Measurements from ENCODE around the gene YAP1. TPM values are rescaled to one million over a fixed set of nuclear protein-coding genes. Genes with fewer than 3 reads are reported as not detected.
A peak's percentile ranks its signal among the peaks of the same experiment; 100 is the strongest.

The YAP1 gene
- total RNA-seq, 1 donor from 2014 or later: 84.2 TPM

DNA sequence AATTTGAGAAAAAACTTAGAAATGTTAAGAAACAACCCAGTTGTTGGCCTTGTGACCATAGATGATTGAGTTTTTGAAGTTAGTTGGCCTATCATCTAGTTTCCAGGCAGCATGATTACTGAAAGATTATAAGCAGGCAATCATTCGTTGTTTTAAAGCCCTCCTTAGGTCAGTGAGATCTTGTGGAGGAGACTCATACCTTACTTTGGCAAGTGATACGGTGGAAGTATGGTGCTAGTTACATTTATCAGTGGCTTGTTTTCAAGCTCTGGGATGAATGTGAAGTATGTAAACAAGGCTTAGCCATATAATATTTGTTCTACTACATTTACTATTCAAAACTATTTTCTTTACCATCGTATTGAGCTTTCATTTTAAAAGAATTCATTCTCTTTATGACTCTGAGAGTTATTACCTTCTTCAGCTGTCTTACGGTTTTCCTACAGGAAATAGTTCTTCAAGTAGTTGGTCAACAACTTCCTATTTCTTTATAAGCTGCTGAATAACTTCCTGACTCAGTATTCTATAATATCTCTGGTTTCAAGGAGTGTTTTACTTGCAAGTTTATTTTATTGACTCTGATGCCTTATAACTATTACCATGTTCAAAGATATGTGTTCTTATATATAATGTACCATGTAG, 7.3 kb downstream of the YAP1 start:
- DNase-seq: peak; percentile 29

DNA sequence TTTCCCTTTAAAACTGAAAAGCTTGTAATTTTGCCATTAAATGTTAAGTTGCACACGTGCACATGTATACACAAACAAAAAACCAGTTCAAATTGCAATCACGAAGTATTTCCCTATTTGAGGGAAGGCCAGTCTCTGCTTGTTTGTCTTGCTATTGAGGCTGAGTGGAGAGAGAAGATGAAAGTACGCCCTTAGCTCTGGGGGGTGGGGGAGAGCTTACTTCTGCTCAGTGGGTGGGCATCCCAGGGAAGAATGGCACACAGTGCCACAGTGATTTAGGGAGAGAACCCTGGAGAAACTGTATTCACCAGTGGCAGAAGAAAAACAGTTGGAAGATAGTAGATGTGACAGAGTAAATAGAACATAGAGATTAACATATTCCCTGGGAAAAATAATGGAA, 8.7 kb downstream of the YAP1 start:
- no peak for DNase-seq

DNA sequence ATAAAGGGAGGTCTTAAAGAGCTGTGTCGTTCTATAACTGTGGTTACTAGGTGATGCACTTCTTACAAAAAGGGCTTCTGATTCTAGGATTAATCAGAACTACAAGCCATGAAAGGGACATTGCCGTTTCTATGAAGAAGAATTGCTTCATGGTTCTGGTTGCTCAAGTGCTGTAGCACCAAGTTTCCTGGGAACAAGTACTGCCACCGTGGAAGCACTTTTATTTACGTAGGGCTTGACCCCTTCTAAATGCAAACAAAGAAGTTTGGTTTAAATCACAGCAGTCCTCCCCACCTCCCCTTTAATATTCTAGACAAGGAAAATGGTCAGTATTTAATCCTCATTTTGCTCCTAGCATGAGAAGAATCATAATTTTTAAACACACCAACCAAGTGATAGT, 9.8 kb downstream of the YAP1 start:
- no peak for DNase-seq

DNA sequence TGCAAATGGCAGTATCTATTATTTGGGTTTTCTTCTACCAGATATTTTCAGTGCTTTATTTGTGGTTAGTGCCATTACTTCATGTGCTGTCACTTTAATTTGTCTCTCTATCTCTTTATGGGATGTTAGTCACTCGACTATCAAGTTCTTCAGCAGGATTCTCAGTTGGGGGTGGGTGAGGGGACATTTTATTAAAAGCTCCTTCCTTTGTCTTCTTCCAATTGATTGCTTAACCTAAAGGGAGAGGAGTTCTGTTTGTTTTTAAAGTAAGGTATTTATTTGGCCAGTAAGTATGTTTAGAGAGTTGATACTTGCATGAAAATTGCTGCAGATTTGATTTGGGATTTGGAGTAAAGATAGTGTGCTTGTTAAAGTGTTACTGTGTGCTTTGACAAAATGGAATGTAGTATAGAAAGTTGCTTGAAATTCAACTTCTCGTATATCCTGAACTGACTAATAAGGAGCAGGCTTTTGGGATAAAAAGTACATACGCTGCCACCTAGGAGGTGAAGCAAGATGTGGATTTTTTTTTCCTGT, 10.3 kb downstream of the YAP1 start:
- no peak for DNase-seq

DNA sequence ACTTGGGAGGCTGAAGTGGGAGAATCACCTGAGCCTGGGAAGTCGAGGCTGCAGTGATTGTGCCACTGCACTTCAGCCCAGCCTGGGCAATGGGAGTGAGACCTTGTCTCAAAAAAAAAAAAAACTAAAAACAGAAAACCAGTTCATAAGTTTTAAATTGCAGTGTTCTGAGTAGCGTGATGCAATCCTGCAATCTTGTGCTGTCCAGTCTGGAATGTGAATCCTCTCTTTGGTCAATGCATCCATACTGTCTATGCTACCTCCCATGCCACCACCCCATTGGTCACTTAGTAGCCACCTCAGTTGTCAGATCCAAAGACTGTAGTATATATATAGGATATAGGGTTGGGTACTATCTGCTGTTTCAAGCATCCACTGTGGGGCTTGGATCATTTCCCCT, 11.1 kb downstream of the YAP1 start:
- DNase-seq: no peak

DNA sequence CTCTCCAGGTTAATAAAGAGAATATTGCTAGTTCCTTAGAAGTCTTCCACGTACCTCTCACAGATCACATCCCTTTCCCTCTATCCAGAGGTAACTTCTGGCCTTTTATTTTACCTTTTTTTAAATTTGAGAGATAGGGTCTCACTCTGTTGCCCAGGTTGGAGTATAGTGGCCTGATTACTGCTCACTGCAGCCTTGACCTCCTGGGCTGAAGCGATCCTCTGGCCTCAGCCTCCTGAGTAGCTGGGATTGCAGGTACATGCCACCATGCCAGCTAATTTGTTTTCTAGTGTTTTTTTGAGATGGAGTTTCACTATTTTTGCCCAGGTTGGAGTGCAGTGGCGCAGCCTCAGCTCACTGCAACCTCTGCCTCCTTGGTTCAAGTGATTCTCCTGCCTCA, 24.4 kb downstream of the YAP1 start:
- no peak for DNase-seq

DNA sequence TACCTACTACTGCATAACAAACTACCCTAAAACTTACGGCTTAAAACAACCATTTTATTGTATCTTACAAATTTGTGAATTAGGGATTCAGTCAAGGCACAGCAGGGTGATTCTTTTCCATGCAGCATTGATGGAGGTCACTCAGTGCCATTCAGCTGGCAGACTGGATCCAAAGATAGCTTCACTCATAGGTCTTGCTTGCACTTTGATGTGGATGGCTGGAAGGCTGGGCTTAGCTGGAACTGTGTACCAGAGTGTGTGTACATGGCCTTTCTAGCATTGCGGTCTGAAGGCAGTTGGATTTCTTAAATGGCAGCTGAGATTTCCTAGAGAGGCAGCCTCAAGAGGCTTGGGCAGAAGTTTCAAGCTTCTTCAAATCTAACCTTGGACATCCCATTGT, 25.0 kb downstream of the YAP1 start:
- no peak for DNase-seq

DNA sequence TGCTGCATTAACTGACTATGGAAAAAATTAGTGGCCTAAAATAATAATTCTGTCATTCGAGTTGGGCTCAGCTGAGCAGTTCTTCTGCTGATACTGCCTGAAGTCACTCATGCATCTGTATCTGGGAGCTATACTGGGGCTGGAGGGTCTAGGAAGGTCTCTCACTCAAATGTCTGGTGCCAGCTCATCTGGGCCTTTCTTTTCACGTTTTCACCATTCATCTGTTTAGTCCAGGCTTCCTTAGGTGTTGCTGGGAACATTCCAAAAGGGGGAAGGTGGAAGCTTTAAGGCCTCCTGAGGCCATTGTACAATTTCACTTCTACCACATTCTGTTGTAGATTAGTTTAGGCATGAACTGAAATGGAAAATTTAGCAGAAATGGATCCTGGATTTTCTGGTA, 28.0 kb downstream of the YAP1 start:
- no peak for DNase-seq

DNA sequence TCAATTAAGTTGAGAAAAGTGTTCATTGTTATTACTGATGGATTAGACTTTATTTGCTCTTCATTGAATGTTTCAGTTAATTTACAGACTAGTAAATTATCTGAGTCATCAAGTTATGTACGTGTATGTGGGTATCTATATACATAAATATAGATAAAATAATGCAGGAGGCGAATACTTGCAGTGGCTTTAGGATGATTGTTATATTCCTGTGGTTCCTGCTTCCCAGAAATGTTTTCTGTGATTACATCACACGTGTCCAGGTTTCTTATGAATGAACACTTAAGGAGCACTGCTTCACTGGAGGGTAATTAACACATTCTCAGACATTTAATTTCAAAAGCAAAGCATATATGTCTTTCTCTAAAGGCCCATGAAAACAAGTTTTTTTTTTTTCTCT, 28.4 kb downstream of the YAP1 start:
- peak; percentile 10 for DNase-seq

DNA sequence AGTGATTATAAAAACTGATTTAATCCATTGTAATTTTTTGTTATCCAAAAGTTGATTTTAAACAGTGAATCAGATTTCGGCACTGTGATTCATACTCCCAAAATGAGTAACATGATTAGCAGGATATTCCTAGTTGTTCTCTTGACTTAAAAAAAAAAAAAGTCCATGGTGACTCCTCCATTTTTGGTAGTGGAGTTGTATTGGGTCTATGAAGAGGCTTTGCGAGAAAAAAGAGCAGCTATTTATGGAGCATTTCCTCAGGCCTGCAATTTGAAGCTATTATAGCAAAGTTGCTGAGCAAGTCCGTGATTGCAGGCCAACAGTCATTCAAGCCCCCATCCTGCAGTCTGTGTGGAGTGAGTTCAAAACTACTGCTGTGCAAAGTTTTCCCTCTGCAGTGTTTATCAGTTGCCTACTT, 28.8 kb downstream of the YAP1 start:
- peak; percentile 27 for DNase-seq

DNA sequence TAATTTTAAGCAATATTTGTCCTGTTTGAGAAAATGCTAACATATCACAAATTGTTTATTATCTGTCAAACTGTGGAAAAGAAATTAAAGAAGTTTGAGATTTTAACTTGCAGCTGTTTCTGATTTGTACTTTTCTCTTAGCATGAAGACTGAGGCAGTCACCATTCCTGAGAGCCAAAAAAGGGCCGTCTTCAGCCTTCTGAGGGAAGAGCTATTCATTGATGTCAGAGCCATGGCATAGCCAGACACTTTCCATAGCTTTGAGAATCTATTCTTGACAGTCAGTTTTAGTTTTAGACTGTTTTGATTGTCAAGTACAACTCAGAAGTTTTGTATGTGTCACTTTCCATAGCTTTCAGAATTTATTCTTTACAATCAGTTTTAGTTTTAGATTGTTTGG, 32.1 kb downstream of the YAP1 start:
- DNase-seq: no peak

DNA sequence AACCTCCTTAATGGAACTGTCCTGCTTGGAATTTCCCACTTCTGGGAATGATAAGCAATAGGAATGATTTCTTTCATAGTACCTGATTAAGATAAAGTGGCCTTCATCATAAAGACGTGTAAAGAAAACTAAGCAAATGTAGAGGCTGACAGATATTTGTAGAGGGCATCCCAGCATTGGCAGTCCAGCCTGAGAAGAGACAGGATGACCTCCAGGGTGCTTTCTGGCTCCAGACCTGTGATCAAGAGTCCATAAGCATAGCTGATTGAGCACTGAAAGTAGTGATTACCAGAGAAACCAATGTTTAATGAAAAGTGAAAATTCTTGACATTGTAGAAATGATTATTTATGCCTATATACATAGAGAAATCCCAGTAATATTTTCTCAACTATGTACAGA, 33.6 kb downstream of the YAP1 start:
- DNase-seq: no peak

DNA sequence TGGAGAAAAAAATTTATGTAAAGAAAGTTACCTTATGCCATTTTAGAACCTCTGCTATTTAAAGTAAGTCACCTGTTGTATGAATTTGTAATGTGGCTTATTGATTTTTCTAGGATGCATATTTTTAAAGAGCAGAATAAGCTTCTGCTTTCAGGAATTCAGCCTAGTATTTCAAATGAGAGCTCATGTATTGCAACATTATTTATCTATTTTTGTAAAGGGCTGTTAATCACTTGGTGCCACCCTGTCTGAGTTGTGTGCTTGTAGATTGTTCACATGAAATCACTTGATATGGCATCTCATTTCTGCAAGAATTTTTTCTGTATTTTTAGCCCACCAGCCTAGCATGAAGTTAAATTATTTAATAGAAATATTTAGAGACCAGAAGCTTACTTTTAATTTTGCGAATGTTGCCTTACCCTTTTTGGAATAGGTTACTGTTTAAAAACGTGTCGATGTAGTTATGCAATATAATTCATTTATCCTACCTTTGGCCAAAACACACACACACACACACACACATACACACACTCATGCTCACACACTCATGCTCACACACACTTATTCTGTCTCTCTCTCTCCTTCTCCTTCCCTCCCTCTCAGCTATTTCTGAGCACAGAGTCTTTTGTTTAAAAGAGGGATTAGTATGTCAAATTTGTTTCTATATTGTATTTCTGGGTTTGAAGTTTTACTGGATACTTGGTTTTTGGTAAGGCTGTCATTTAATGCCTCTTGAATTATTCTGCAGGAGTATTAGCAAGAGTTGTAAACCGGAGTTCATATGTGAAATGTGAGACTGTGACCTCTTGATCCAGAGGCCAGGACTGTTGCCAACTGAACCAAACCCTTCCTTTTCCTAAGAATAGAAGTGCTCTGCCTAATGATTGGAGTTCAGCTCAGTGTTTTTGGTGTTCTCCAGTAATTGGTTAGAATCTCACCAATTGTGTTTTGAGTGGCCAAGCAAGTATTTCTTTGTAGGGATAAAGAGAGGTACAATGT, 34.4 kb downstream of the YAP1 start:
- DNase-seq: peak; percentile 34

DNA sequence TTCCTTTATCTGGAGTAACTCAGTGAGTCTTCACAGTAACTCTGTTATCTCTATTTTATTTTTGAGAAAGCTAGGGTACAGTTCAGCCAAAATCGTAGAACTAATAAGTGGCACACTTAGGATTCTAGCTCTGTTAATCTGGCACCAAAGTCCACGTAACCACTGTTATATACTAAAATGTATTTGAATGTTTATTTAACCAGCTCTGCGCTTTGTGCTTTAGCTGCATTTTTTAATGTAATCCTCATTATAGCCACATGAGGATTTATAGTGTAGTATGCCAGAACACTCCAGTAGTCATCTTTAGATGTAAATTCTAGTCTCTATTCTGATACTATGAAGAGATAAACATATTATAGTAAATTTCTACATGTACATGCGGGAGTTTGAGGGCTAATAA, 36.8 kb downstream of the YAP1 start:
- no peak for DNase-seq

DNA sequence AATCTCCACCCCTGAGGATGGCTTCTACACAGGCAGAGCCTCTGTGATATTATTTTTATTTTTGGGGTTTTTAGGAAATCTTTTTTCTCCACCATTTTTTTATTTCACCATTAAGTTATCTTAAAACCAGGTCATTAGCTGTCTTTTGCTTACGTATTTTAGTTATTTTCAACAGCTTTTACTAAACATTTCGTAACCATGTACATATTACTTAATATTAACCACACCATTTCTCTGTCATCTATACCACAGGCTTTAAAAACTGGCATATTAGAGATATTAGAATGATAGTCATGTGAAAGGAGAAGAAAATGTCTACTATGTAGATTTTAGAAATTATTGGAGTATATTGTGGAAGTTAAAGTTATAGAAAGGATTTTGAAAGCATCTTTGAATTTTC, 37.4 kb downstream of the YAP1 start:
- no peak for DNase-seq

DNA sequence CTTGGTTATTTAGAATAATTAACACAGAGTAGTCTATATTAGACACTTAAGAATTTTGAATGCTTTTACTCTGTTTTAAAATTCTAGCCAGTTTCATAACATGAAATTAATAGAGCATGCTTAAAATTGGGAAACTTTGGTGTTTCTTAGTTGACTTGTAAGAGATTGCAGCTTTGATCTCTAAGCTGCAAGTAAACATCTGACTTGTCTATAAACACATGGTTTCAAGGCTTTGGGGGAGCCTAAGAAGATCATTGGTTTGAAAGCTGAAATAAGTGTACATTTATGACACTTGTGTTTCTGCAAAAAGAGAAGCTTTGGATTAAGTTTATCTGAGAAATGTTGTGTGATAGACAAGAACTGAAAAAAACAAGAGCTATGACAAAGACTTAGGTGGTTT, 37.8 kb downstream of the YAP1 start:
- no peak for DNase-seq

DNA sequence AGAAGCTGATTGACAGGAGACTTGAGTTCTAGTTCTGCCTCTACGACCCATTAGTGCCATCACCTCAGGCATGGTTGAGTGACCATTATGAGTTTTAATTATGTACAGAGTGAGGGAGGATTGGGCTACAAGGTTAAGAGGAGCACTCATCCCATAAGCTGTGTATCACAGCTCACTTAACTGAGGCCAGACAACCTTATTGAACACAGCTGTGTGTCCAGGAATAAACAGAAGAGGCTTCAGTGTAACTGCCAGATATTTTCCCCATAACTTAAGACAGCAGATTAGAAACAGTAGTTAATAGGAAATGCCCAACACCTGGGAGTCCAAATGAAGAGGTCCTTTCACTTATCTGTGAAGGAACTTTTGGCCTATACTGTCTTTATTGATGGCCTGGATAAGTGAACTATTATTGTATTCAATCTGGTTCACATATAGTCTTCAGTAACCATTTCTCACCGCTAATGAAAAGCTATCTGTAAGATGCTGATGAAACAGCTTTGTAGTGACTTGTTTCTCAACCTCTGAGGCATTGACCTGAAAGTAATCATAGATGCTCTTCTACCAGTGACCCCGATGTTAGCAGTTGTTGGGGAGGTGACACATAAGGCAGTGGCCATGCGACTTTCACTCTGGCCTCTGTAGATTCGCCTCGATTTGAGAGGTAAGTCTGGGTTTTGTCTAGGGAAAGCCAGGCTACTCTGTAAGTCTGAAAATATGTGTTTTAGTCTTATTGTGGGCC, 41.7 kb downstream of the YAP1 start:
- no peak for DNase-seq

DNA sequence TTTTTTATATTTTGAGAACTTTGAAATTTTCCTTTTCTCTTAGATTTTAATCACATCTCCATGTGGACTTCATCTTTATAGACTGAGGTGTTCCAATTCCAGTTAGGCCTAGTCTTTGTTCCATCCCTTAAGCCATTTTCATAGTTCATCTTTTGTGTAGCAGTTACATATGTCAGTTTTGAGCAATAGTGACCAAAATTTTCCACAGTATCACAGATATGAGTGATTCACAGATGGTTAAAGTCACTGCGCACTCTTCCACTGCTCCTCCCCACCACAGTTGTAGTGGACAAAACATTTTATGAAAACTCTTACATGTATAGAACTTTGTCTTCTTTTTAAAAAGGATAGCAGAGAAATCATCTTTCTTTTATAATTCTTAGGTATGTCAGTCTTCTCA, 42.8 kb downstream of the YAP1 start:
- no peak for DNase-seq

DNA sequence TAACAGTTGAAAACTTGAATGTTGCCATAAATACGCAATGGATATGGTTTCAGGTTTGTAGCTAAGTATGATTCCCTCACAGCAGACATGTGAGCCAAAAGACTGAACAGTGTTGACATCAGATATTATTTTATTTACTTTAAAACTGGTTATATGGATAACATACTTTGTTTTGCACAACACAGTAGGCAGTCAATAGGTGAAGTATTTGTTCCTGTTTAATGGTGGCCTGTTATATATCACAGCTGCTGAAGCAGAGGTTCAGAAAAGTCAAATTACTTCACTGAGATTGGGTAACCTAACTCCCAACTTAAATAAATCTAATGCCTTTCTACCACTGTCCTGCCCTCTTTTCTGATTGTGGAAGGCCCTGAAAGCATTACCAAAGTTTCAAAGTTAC, 44.6 kb downstream of the YAP1 start:
- DNase-seq: no peak

DNA sequence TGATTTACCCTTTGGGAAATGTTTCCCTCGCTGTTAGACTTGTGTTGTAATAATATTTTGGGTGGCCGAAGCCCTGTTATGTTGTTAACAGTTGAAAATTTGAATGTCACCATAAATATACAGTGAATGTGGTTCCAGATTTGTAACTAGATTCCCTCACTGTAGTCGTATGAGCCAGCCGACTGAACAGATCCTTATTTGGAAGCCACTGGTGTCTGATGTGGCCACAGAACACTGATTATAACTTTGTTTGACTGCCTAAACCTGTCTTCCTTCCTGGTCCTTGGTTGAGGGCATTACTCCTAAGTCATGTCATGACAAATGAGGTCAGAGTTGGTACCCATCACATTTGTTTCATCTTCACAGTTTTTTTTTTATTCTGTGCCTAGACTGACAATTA, 45.4 kb downstream of the YAP1 start:
- DNase-seq: no peak

DNA sequence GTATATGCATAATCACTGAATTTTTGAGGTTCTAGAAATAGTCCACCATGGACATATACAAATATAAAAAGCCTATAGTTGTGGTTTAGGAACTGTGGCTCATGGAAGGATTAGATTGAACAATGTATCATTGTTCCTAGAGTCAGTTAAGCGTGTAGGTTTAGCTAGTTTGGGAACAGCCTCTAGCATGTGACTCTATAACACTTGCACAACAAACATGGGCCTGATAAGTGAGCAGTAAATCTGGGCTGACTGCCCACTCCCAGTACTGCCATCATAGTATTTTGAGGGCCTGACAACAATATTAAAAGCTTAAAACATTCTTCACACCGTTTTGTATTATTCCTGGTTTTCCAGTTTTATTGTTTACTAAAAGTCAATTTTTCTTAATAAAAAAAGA, 47.0 kb downstream of the YAP1 start:
- DNase-seq: no peak

DNA sequence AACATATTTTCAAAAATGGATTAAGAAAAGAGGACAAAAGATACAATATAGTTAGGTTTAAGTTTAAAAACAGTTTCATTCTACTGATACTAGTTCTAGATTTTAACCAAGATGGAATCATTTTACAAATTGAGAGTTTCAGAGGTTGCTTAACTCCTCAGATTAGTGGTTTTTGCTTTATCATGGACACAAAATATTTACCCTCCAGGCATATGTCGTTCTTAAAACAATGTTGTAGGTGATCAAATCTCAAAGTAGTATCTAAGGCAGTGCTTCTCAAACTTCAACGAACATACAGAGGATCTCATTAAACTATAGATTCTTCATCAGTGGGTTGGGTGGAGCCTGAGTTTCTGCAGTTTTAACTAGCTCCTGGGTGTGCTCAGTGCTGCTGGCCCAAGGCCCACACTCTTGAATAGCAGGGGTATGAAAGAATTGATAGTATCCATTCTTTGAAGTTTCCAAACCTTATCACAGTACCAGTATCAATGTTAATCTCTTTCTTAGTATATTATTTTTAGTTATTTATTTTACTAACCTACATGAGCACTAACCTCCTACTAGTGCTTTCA, 48.0 kb downstream of the YAP1 start:
- DNase-seq: no peak

DNA sequence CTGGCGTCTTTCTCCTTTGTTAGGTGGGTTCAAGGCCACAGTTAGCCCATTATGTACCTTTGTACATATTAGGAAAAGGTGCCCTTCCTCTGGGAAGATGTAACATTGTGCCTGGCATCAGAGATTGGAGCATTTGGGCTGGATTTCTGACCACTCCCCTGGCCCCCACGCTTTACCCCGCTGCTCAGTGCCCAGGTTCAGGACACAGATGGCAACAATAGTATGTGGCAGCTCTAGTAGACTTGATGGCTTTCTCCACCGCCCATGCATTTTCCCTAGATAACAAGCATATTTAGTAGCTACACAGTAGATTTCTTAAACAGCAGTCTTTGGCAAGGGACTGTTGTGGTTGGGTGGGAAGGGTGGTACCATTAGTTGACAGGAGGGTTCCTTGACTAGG, 53.1 kb downstream of the YAP1 start:
- no peak for DNase-seq

Measured in dermis blood vessel endothelial cell (primary cell).